K562 (cell line): ENCODE data around the gene PRKCE. TPM values are rescaled to one million over a fixed set of nuclear protein-coding genes. Genes with fewer than 3 reads are reported as not detected.
A peak's percentile ranks its signal among the peaks of the same experiment; 100 is the strongest.

Source experiments
- ATAC-seq: fragments of 200-7000 bp; cut with Tn5 transposase; 3 replicates; pipeline ENCODE4 v1.9.1; 2020; ENCODE audit warnings: moderate library complexity
- Bru-seq: library from RNA; stranded (reverse); fragments of 400-500 nt; gene quantifications from one replicate; lab custom pipeline; 2021; lab: Mats Ljungman, UMichigan
- BruChase-seq, 2 experiments: library from RNA; stranded (reverse); fragments of 400-500 nt; gene quantifications; one replicate each; lab custom pipeline; 2021; lab: Mats Ljungman, UMichigan
- BruUV-seq: library from RNA; stranded (reverse); fragments of 400-500 nt; replicated peaks from 2 replicates; lab custom pipeline; 2021; lab: Mats Ljungman, UMichigan
- CTCF ChIA-PET: fragments of 300-600 bp; formaldehyde crosslinking; extraction: SDS; loops from one replicate; lab custom pipeline; 2021; ENCODE audit warnings: low intra/inter-chr PET ratio; lab: Yijun Ruan, JAX
- POLR2A ChIA-PET: fragments of 300-600, 350-650 bp; sonication (Branson Sonifier 250); formaldehyde crosslinking; extraction: SDS; loops from one replicate; lab custom pipeline; 2021; ENCODE audit warnings: antibody characterized with exemption, inconsistent platforms; lab: Yijun Ruan, JAX
- DNase-seq, 4 experiments: peaks; one replicate each; pipeline versions ENCODE4 v3.0.0 to v3.0.0-alpha.2; 2011 to 2018; ENCODE audit warnings: low spot score in 3 of 4, mixed read lengths in 3 of 4; ENCODE audit errors: extremely low read depth in 1 of 4
- FAIRE-seq: peaks from 2 replicates; lab custom pipeline; 2011; peaks lifted over from hg19 to GRCh38; lab: Jason Lieb, UNC
- H2AFZ ChIP-seq: 2 replicates; pipeline ENCODE4 v1.6.0; 2011; ENCODE audit warnings: low read depth, low read length, control low read depth, inconsistent platforms
- H3K27ac ChIP-seq: fragments of 200-600 bp; 3 replicates; pipeline ENCODE4 v1.8.0; 2011; ENCODE audit warnings: low read depth, mild to moderate bottlenecking, control low read depth, inconsistent platforms, low read length, moderate library complexity, mixed read lengths; ENCODE audit errors: extremely low read depth
- H3K27me3 ChIP-seq, 2 experiments: fragments of 300-600 bp in 1 of 2; 2 replicates in 1 of 2; 3 replicates in 1 of 2; pipeline versions ENCODE4 v1.6.0 to v1.8.0; 2011; ENCODE audit warnings: inconsistent platforms in 2 of 2, low read length in 2 of 2, mild to moderate bottlenecking in 1 of 2, mixed read lengths in 1 of 2, moderate library complexity in 1 of 2; ENCODE audit not compliant: control insufficient read depth in 2 of 2, insufficient read depth in 2 of 2
- H3K36me3 ChIP-seq: fragments of 300-600 bp; 3 replicates; pipeline ENCODE4 v1.8.0; 2011; ENCODE audit warnings: mild to moderate bottlenecking, low read length, inconsistent platforms; ENCODE audit not compliant: control insufficient read depth, insufficient read depth
- H3K4me1 ChIP-seq, 2 experiments: fragments of 200-600 bp in 1 of 2; replicated peaks in 1 of 2; 2 replicates in 1 of 2; 3 replicates in 1 of 2; pipeline versions ENCODE4 v1.5.1 to v1.8.0; 2011; ENCODE audit warnings: inconsistent platforms in 2 of 2, low read length in 2 of 2, mild to moderate bottlenecking in 1 of 2, mixed read lengths in 1 of 2, moderate library complexity in 1 of 2; ENCODE audit not compliant: control insufficient read depth in 2 of 2, insufficient read depth in 2 of 2
- H3K4me2 ChIP-seq: 2 replicates; pipeline ENCODE4 v1.6.1; 2011; ENCODE audit warnings: low read length, control low read depth, inconsistent platforms, mixed read lengths; ENCODE audit not compliant: insufficient read depth
- H3K4me3 ChIP-seq: fragments of 200-600 bp; sonication (generic), shearing (Covaris generic); 2 replicates; pipeline ENCODE4 v1.5.1; 2016; ENCODE audit warnings: control low read depth, inconsistent platforms
- H3K79me2 ChIP-seq: fragments of 200-600 bp; 3 replicates; pipeline ENCODE4 v1.8.0; 2011; ENCODE audit warnings: low read length, inconsistent platforms; ENCODE audit not compliant: control insufficient read depth, insufficient read depth
- H3K9ac ChIP-seq, 2 experiments: 2 replicates each; pipeline versions ENCODE4 v1.6.0 to v1.6.1; 2011; ENCODE audit warnings: low read depth in 2 of 2, low read length in 2 of 2, control low read depth in 1 of 2, inconsistent platforms in 1 of 2, mild to moderate bottlenecking in 1 of 2, mixed read lengths in 1 of 2; ENCODE audit not compliant: insufficient read depth in 1 of 2
- H3K9me1 ChIP-seq: one replicate; pipeline ENCODE4 v1.6.0; 2011; ENCODE audit warnings: inconsistent platforms, mild to moderate bottlenecking, low read length, moderate library complexity; ENCODE audit not compliant: control insufficient read depth, insufficient read depth
- H3K9me3 ChIP-seq: replicated peaks from 2 replicates; pipeline ENCODE4 v1.5.1; 2011; ENCODE audit warnings: low read depth, low read length, inconsistent platforms; ENCODE audit not compliant: control insufficient read depth, insufficient read depth
- H4K20me1 ChIP-seq: replicated peaks from 2 replicates; pipeline ENCODE4 v1.6.1; 2011; ENCODE audit warnings: low read length, inconsistent platforms, mixed read lengths; ENCODE audit not compliant: control insufficient read depth, insufficient read depth
- FOXA3 ChIP-seq, 2 experiments: fragments of 450-650 bp in 1 of 2; sonication (generic) in 1 of 2; formaldehyde crosslinking; IDR thresholded peaks in 1 of 2; conservative IDR thresholded peaks in 1 of 2; 2 replicates each; pipeline versions ENCODE4 v1.4.0 to v1.8.0; 2020 to 2022; ENCODE audit warnings: mild to moderate bottlenecking in 2 of 2, missing genetic modification reagents in 1 of 2
- FOXP1 ChIP-seq: sonication (generic); formaldehyde crosslinking; IDR thresholded peaks from 2 replicates; pipeline ENCODE4 v1.8.0; 2022; ENCODE audit warnings: mild to moderate bottlenecking, missing genetic modification reagents
- LCOR ChIP-seq: sonication (generic); formaldehyde crosslinking; IDR thresholded peaks from 2 replicates; pipeline ENCODE4 v1.8.0; 2022; ENCODE audit warnings: mild to moderate bottlenecking, missing genetic modification reagents
- WGBS: fragments of 100-300 bp; shearing (Covaris generic); methylation state at CpG from one replicate; pipeline ENCODE4 v1.1.6; 2016; ENCODE audit warnings: low coverage, mixed read lengths; ENCODE audit not compliant: insufficient coverage; ENCODE audit errors: missing lambda C conversion rate; 5-methylcytosine and 5-hydroxymethylcytosine counted together
- in situ Hi-C: fragments of 300-500 bp; cut with MboI; formaldehyde crosslinking; loops from 4 replicates; pipeline ENCODE4 v1.15.0; 2018; ENCODE audit warnings: inconsistent platforms, mixed read lengths
- intact Hi-C: fragments of 100-400 bp; cut with micrococcal nuclease; formaldehyde crosslinking; loops from 2 replicates; pipeline ENCODE4 v1.14.2; 2022
- long read RNA-seq, 3 experiments: library from polyadenylated mRNA in 2 of 3; library from RNA in 1 of 3; unstranded in 2 of 3; stranded (forward) in 1 of 3; transcript quantifications; one replicate each; pipeline ENCODE4 v2.0.0, GENCODE V29; 2019 to 2022
- polyA minus RNA-seq, 3 experiments: library from RNA; depleted of rRNA, polyadenylated mRNA; stranded (reverse); fragments of >200 nt; gene quantifications; 2 replicates each; pipeline ENCODE4 v1.2.3, GENCODE V29; 2011
- polyA plus RNA-seq, 8 experiments: library from polyadenylated mRNA; depleted of rRNA in 4 of 8; stranded (reverse) in 5 of 8; unstranded in 3 of 8; fragments of >200 nt; fragmentation: Nextera tagmentation in 2 of 8; fragmentation: Illumina TruSeq in 1 of 8; extraction: Ambion mirVana in 2 of 8; extraction: Trizol in 1 of 8; gene quantifications; 2 replicates each; pipeline versions ENCODE4 v1.2.1 to v1.2.3, GENCODE V29; 2011 to 2014; ENCODE audit warnings: inconsistent platforms in 1 of 8, missing spikeins in 1 of 8
- total RNA-seq, 7 experiments: library from RNA; depleted of rRNA in 6 of 7; stranded (reverse); fragments of >200 nt in 6 of 7; fragmentation: Illumina TruSeq in 2 of 7; extraction: Trizol in 2 of 7; gene quantifications; 2 replicates each; pipeline versions ENCODE4 v1.2.1 to v1.2.3, GENCODE V29; 2011 to 2021; ENCODE audit warnings: low replicate concordance in 1 of 7

The PRKCE gene
- 0.86 and 1.5 TPM in 2 replicates for total RNA-seq (2011; cell fraction: chromatin; rRNA removed; ENCODE audit: low replicate concordance)
- 0.67 and 1.2 TPM in 2 replicates for total RNA-seq (2011; cell fraction: nucleolus; rRNA removed)
- 0.92 and 1.0 TPM in 2 replicates for total RNA-seq (2011; cell fraction: nucleoplasm; rRNA removed)
- 0.18 and 0.20 TPM in 2 replicates for total RNA-seq (2014; rRNA removed)
- total RNA-seq (2014; rRNA removed; fragmentation: Illumina TruSeq; extraction: Trizol): 0.11 and 0.48 TPM in 2 replicates
- total RNA-seq (2015; rRNA removed; fragmentation: Illumina TruSeq; extraction: Trizol): 0.41 and 0.69 TPM in 2 replicates
- total RNA-seq (2021): 0.58 and 1.0 TPM in 2 replicates
- 0.19 and 0.21 TPM in 2 replicates for polyA plus RNA-seq (2011; rRNA removed)
- 0.06 and 0.15 TPM in 2 replicates for polyA plus RNA-seq (2011; cell fraction: cytosol; rRNA removed)
- polyA plus RNA-seq (2011; cell fraction: nucleus; rRNA removed): 0.29 and 0.67 TPM in 2 replicates
- polyA plus RNA-seq (2012): 0.17 and 1.1 TPM in 2 replicates
- polyA plus RNA-seq (2014; fragmentation: Illumina TruSeq; extraction: Trizol): 0.22 and 0.33 TPM in 2 replicates
- under 1 TPM in 1 of 2 experiments, not detected in 1; 0.06 TPM for polyA plus RNA-seq (2014; fragmentation: Nextera tagmentation; extraction: Ambion mirVana)
- 0.26 and 0.48 TPM in 2 replicates for polyA plus RNA-seq (2014; rRNA removed)
- 0.18 TPM in 2 replicates for polyA minus RNA-seq (2011; rRNA and poly(A)+ RNA removed)
- polyA minus RNA-seq (2011; cell fraction: cytosol; rRNA and poly(A)+ RNA removed): not detected in 2 replicates
- 0.33 and 0.54 TPM in 2 replicates for polyA minus RNA-seq (2011; cell fraction: nucleus; rRNA and poly(A)+ RNA removed)
- Bru-seq, nascent RNA: percentile 27 among the genes with signal in this experiment
- BruChase-seq, experiment 1, labeled RNA remaining after a 2-hour chase: percentile 25 among the genes with signal in this experiment
- percentile 22 among the genes with signal in this experiment for BruChase-seq, experiment 2, labeled RNA remaining after a 6-hour chase
- long read RNA-seq, experiment 1: 0 reads
- long read RNA-seq, experiment 2: 0 reads
- long read RNA-seq, experiment 3: 0 reads

DNA sequence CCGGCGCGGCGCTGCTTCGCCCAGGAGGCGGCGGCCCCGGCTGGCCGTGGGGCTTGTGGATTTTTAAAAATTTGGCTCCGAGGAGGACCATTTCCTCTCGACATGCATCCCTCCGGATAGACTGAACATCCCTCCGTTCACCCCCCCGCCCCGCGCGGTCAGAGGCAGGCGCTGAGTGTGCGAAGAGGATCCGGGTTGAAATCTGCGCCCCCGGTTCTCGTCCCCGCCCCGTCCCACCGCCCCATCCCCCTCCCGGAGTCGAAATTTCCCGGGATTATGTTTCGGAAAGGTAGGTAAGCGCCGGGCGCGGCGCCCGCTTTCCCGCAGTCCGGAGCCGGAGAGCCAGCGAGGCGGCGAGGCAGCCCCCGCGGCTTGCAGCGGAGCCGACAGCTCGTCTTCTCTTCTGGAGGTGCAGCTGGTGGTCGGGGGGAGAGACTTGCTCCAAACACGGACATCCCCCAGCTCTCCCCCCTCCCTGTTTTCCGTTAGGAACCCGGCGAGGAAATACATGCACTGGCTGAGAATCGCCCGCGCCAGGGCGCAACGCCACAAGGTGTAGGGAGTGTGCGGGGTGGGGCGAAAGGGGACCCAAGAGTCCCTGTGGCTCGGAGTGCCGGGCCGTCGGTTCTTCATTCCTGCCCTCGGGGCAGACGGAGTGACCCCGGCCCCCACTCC lies at the start of gene PRKCE:
Gene PRKCE, plus strand, starts transcription at position 261 of the 675 bp plus-strand sequence.
- Histone ChIP-seq H3K9ac (peak within 1 kb of the TSS; percentile 49 to 81), H3K4me1 (peaks cover 0 to 29% of the 10 kb centered on the region in 2 experiments; a peak in 4 of 5 replicates), H3K4me2 (peak within 1 kb of the TSS; percentile 86), H3K36me3 (no peaks in the 10 kb centered on the region), H4K20me1 (no peaks in the 10 kb centered on the region), H3K4me3 (peak within 1 kb of the TSS; percentile 72), H3K79me2 (no peaks in the 10 kb centered on the region), H3K9me3 (no peaks in the 10 kb centered on the region), H2AFZ (peak within 1 kb of the TSS; percentile 93), H3K9me1 (no peaks in the 10 kb centered on the region), H3K27ac (peak within 1 kb of the TSS; percentile 37; the same call in 1 of the 3 replicates), H3K27me3 (peaks cover 31 to 50% of the 10 kb centered on the region in 2 experiments)
- ATAC-seq (peak; percentile 17), FAIRE-seq (no peak), DNase-seq (no peak)
- in situ Hi-C loops (no loop called here), intact Hi-C loops (no loop called here)
- no TSS peak for BruUV-seq
- ChIA-PET POLR2A (no interaction called here), CTCF (no interaction called here)
- 9% methylated on average over 26 of the region's 66 CpGs for WGBS
- TF ChIP-seq FOXA3 (CRISPR knock-in tag; conservative IDR thresholded peaks at IDR 0.05 in 1 of 2, IDR thresholded peaks at IDR 0.05 in 1 of 2) (no peak), LCOR (CRISPR knock-in tag) (0 out of 2 replicates have a peak, but pooled peaks have one; percentile 0), FOXP1 (CRISPR knock-in tag) (0 out of 2 replicates have a peak, but pooled peaks have one; percentile 10)
